IMR-90 (cell line): ENCODE data around the gene UGT2B11. TPM values are rescaled to one million over a fixed set of nuclear protein-coding genes. Genes with fewer than 3 reads are reported as not detected.
"Not testable (repeated sequence)": the region's sequence is repeated elsewhere in the genome, so short reads cannot be mapped to it uniquely, and the experiment has no call there.

ENCODE experiments used
- ATAC-seq: fragments of 200-7000 bp; cut with Tn5 transposase; 2 replicates; pipeline ENCODE4 v1.9.1; 2020; ENCODE audit warnings: low read depth, mild to moderate bottlenecking, moderate library complexity
- BruUV-seq: library from RNA; stranded (reverse); fragments of 400-500 nt; replicated peaks from 2 replicates; lab custom pipeline; 2021; lab: Mats Ljungman, UMichigan
- CTCF ChIA-PET: fragments of 300-600 bp; formaldehyde crosslinking; extraction: SDS; loops from one replicate; lab custom pipeline; 2021; ENCODE audit warnings: antibody characterized with exemption; lab: Yijun Ruan, JAX
- POLR2A ChIA-PET: fragments of 300-600 bp; sonication (Branson Sonifier 250); formaldehyde crosslinking; loops from one replicate; lab custom pipeline; 2022; ENCODE audit warnings: antibody characterized with exemption; ENCODE audit not compliant: unreplicated experiment; lab: Charles Lee
- DNase-seq: peaks from one replicate; pipeline ENCODE4 v3.0.0; 2013
- H2AFZ ChIP-seq: replicated peaks from 2 replicates; pipeline ENCODE3; 2013; ENCODE audit warnings: low read length, mild to moderate bottlenecking; ENCODE audit not compliant: poor library complexity
- H2AK5ac ChIP-seq: 2 replicates; pipeline ENCODE4 v1.6.1; 2013; ENCODE audit warnings: low read depth, low read length, inconsistent platforms
- H2AK9ac ChIP-seq: replicated peaks from 2 replicates; pipeline ENCODE3; 2013; ENCODE audit warnings: mild to moderate bottlenecking, low read depth, low read length, moderate library complexity; ENCODE audit not compliant: poor library complexity
- H2BK120ac ChIP-seq: 2 replicates; pipeline ENCODE4 v1.6.1; 2013; ENCODE audit warnings: low read depth, low read length, inconsistent platforms
- H2BK15ac ChIP-seq: 3 replicates; pipeline ENCODE4 v1.6.1; 2013; ENCODE audit warnings: low read depth, low read length, inconsistent platforms
- H2BK20ac ChIP-seq: 2 replicates; pipeline ENCODE4 v1.6.1; 2013; ENCODE audit warnings: low read depth, mild to moderate bottlenecking, inconsistent platforms, low read length, moderate library complexity
- H2BK5ac ChIP-seq: 2 replicates; pipeline ENCODE4 v1.6.1; 2013; ENCODE audit warnings: mild to moderate bottlenecking, low read depth, low read length, inconsistent platforms; ENCODE audit not compliant: poor library complexity, severe bottlenecking
- H3K14ac ChIP-seq: replicated peaks from 2 replicates; pipeline ENCODE4 v1.6.1; 2013; ENCODE audit warnings: low read depth, low read length, inconsistent platforms
- H3K18ac ChIP-seq: 2 replicates; pipeline ENCODE4 v1.6.1; 2013; ENCODE audit warnings: low read depth, low read length, control low read depth
- H3K23ac ChIP-seq: 2 replicates; pipeline ENCODE4 v1.6.1; 2013; ENCODE audit warnings: low read depth, low read length, inconsistent platforms
- H3K27ac ChIP-seq: 2 replicates; pipeline ENCODE4 v1.5.1; 2013; ENCODE audit warnings: mild to moderate bottlenecking, control low read depth, low read length; ENCODE audit not compliant: insufficient read depth
- H3K27me3 ChIP-seq: 2 replicates; pipeline ENCODE4 v1.6.1; 2013; ENCODE audit warnings: low read length; ENCODE audit not compliant: control insufficient read depth, insufficient read depth
- H3K36me3 ChIP-seq: 2 replicates; pipeline ENCODE4 v1.6.1; 2013; ENCODE audit warnings: low read length, mixed read lengths; ENCODE audit not compliant: control insufficient read depth, insufficient read depth
- H3K4ac ChIP-seq: 2 replicates; pipeline ENCODE4 v1.6.1; 2013; ENCODE audit warnings: low read depth, low read length, inconsistent platforms
- H3K4me1 ChIP-seq: 2 replicates; pipeline ENCODE4 v1.6.1; 2013; ENCODE audit warnings: low read length, mixed read lengths; ENCODE audit not compliant: control insufficient read depth, insufficient read depth
- H3K4me2 ChIP-seq: 2 replicates; pipeline ENCODE4 v1.6.1; 2013; ENCODE audit warnings: low read depth, mild to moderate bottlenecking, control low read depth, low read length, moderate library complexity
- H3K4me3 ChIP-seq: 2 replicates; pipeline ENCODE4 v1.5.1; 2013; ENCODE audit warnings: low read depth, mild to moderate bottlenecking, control low read depth, low read length, moderate library complexity; ENCODE audit not compliant: insufficient read depth
- H3K56ac ChIP-seq: 2 replicates; pipeline ENCODE4 v1.6.1; 2013; ENCODE audit warnings: low read length, inconsistent platforms; ENCODE audit not compliant: insufficient read depth; ENCODE audit errors: extremely low read depth
- H3K79me1 ChIP-seq, 2 experiments: 2 replicates each; pipeline ENCODE4 v1.6.1; 2013; ENCODE audit warnings: low read length in 2 of 2, inconsistent platforms in 1 of 2, low read depth in 1 of 2
- H3K9ac ChIP-seq: 2 replicates; pipeline ENCODE4 v1.6.1; 2013; ENCODE audit warnings: low read depth, low read length, control low read depth
- H3K9me1 ChIP-seq: 2 replicates; pipeline ENCODE4 v1.6.1; 2013; ENCODE audit warnings: low read length, inconsistent platforms; ENCODE audit not compliant: insufficient read depth
- H3K9me3 ChIP-seq: 2 replicates; pipeline ENCODE4 v1.6.1; 2013; ENCODE audit warnings: low read length; ENCODE audit not compliant: control insufficient read depth, insufficient read depth
- H4K20me1 ChIP-seq: 2 replicates; pipeline ENCODE4 v1.6.1; 2013; ENCODE audit warnings: low read length, inconsistent platforms; ENCODE audit not compliant: insufficient read depth
- H4K5ac ChIP-seq: 2 replicates; pipeline ENCODE4 v1.6.1; 2013; ENCODE audit warnings: mild to moderate bottlenecking, low read depth, low read length, control low read depth
- H4K8ac ChIP-seq, 2 experiments: 2 replicates each; pipeline ENCODE4 v1.6.1; 2013; ENCODE audit warnings: low read depth in 2 of 2, low read length in 2 of 2, control low read depth in 1 of 2, inconsistent platforms in 1 of 2
- H4K91ac ChIP-seq: 2 replicates; pipeline ENCODE4 v1.6.1; 2013; ENCODE audit warnings: low read depth, low read length, inconsistent platforms; ENCODE audit not compliant: insufficient read depth
- WGBS, 2 experiments: methylation state at CpG; one replicate each; pipeline versions ENCODE4 v1.1.5 to v1.1.7; 2013; ENCODE audit warnings: missing lambda C conversion rate in 2 of 2; ENCODE audit not compliant: insufficient read length in 1 of 2; ENCODE audit errors: extremely low coverage in 2 of 2; 5-methylcytosine and 5-hydroxymethylcytosine counted together
- dilution Hi-C: fragments of 300-500 bp; cut with HindIII; formaldehyde crosslinking; loops from one replicate; pipeline ENCODE4 v1.14.3; 2018; ENCODE audit warnings: low sequenced_read_pairs; ENCODE audit not compliant: unreplicated experiment
- in situ Hi-C: fragments of 300-500 bp; cut with MboI; formaldehyde crosslinking; loops from 3 replicates; pipeline ENCODE4 v1.14.3; 2019; ENCODE audit warnings: low sequenced_read_pairs, inconsistent platforms, mixed read lengths
- intact Hi-C: fragments of 100-400 bp; cut with micrococcal nuclease; formaldehyde crosslinking; loops from 2 replicates; pipeline ENCODE4 v1.10.0; 2022
- polyA plus RNA-seq, 3 experiments: library from polyadenylated mRNA; depleted of rRNA; stranded (reverse); fragments of >200 nt; gene quantifications; 2 replicates each; pipeline ENCODE4 v1.2.3, GENCODE V29; 2012; ENCODE audit warnings: low replicate concordance in 1 of 3
- total RNA-seq: library from RNA; depleted of rRNA; stranded (reverse); fragments of >200 nt; gene quantifications from 2 replicates; pipeline ENCODE4 v1.2.3, GENCODE V29; 2012

The UGT2B11 gene
- total and polyA plus RNA-seq, 2 of the 4 experiments (the other 2 are of a cell fraction): not detected

GRCh38 chr4:69253147-69253772, 38.7 kb upstream of the UGT2B11 start:
- H3K36me3 ChIP-seq, H3K23ac ChIP-seq, BruUV-seq, H3K4me1 ChIP-seq, H3K14ac ChIP-seq, POLR2A ChIA-PET, H3K4me2 ChIP-seq, H3K9me1 ChIP-seq, H2BK5ac ChIP-seq, H2AK5ac ChIP-seq, H4K91ac ChIP-seq, H3K4me3 ChIP-seq, DNase-seq, H2BK15ac ChIP-seq, H2AFZ ChIP-seq, ATAC-seq, H3K56ac ChIP-seq, H3K9me3 ChIP-seq, H4K5ac ChIP-seq, CTCF ChIA-PET, H3K4ac ChIP-seq, H3K27ac ChIP-seq, H3K18ac ChIP-seq, H4K20me1 ChIP-seq, H3K79me1 ChIP-seq, in situ Hi-C loops, H3K9ac ChIP-seq, intact Hi-C loops, dilution Hi-C loops, H2BK120ac ChIP-seq, H4K8ac ChIP-seq, H3K27me3 ChIP-seq, H2AK9ac ChIP-seq, H2BK20ac ChIP-seq: not testable (repeated sequence)
- WGBS, 2 experiments: no CpG with 5 or more reads among the region's 3 CpGs

GRCh38 chr4:69250884-69251283, 36.3 kb upstream of the UGT2B11 start:
- BruUV-seq, H3K27ac ChIP-seq, H3K9ac ChIP-seq, intact Hi-C loops, ATAC-seq, dilution Hi-C loops, H3K9me3 ChIP-seq, H4K20me1 ChIP-seq, H2AK5ac ChIP-seq, H2BK20ac ChIP-seq, H2AK9ac ChIP-seq, H3K23ac ChIP-seq, H2BK5ac ChIP-seq, H3K4me1 ChIP-seq, H3K4me3 ChIP-seq, POLR2A ChIA-PET, H2AFZ ChIP-seq, in situ Hi-C loops, H3K56ac ChIP-seq, H3K36me3 ChIP-seq, H2BK15ac ChIP-seq, H3K27me3 ChIP-seq, H3K14ac ChIP-seq, H4K5ac ChIP-seq, CTCF ChIA-PET, H4K8ac ChIP-seq, H3K79me1 ChIP-seq, H3K4me2 ChIP-seq, DNase-seq, H4K91ac ChIP-seq, H3K4ac ChIP-seq, H2BK120ac ChIP-seq, H3K18ac ChIP-seq, H3K9me1 ChIP-seq: not testable (repeated sequence)
- WGBS, 2 experiments: no CpG with 5 or more reads among the region's 2 CpGs
